NT2/D1 (cell line): ENCODE measurements around the gene JPT2.

Experiments used
- DNase-seq: peaks from one replicate; pipeline ENCODE4 v3.0.0-alpha.2; 2011; ENCODE audit warnings: low read depth, low spot score
- H3K27me3 ChIP-seq: 2 replicates; pipeline ENCODE4 v1.6.0; 2011; ENCODE audit warnings: mild to moderate bottlenecking; ENCODE audit not compliant: insufficient read length, insufficient read depth
- H3K36me3 ChIP-seq: 2 replicates; pipeline ENCODE4 v1.6.1; 2011; ENCODE audit warnings: mild to moderate bottlenecking, low read length, mixed read lengths; ENCODE audit not compliant: insufficient read depth, insufficient read length
- H3K4me1 ChIP-seq: 2 replicates; pipeline ENCODE4 v1.5.1; 2011; ENCODE audit not compliant: insufficient read depth, insufficient read length
- H3K4me3 ChIP-seq: 2 replicates; pipeline ENCODE4 v1.5.1; 2011; ENCODE audit warnings: low read depth; ENCODE audit not compliant: insufficient read length
- H3K9ac ChIP-seq: 2 replicates; pipeline ENCODE4 v1.6.0; 2011; ENCODE audit warnings: low read depth; ENCODE audit not compliant: insufficient read length
- H3K9me3 ChIP-seq: 2 replicates; pipeline ENCODE4 v1.5.1; 2011; ENCODE audit warnings: mild to moderate bottlenecking, low read length; ENCODE audit not compliant: insufficient read depth
- SUZ12 ChIP-seq: IDR thresholded peaks from 2 replicates; pipeline ENCODE4 v1.6.1; 2011; ENCODE audit not compliant: insufficient read length, insufficient read depth; ENCODE audit errors: extremely low read depth
- YY1 ChIP-seq: IDR thresholded peaks from 2 replicates; pipeline ENCODE4 v1.6.1; 2011; ENCODE audit not compliant: insufficient read length, insufficient read depth
- ZNF274 ChIP-seq: IDR thresholded peaks from 2 replicates; pipeline ENCODE4 v1.6.1; 2011; ENCODE audit warnings: mild to moderate bottlenecking, low read depth, low read length

JPT2 gene

DNA sequence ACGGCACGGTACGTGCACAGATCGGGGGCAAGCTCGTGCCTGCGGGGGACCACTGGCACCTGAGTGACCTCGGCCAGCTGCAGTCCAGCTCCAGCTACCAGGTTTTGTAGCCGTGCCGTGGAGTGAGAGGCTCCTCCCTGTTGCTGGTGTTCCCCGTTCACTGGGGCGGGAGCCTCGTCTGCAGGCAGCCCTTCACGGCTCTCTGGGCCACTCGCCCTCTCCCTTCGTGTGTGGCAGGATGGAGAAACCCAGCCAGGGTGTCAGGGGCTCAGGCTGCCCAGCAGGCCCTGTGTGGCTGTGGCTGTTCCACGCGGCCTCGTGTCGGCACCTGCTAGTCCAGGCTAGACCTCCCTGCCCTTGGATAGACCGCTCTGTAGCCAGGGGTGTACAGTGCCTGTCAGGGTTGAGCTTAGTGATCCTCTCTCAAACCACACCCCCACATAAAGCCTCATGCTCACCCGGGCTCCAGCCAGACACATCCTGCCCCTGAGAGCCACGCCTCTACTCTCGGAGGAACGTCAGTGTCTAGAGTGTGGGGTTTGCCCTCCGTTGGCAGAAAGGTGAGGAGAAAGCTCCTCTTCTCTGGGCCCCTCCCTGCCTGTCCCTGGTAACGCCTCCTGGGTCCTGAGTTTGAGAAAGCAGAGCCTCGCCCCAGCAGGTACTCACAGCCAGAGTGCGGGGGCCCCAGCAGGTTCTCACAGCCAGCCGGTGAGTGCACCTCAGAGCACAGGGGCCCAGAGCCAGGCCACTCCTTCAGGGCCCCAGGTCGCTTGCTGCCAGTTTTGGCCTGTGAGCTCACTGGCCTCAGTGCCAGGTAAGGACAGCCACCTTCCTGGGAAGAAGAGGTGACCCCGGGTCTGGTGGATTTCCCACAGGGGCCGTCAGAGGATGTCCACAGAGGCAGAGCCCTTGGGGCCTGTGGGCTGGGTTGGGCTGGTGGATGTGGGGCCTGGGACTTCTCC, 65.6 kb downstream of the JPT2 start:
- H3K36me3 ChIP-seq, result peaks cover 58% of the 10 kb centered on the region
- TF ChIP-seq ZNF274 (no peak), YY1 (no peak), SUZ12 (no peak)
- peaks cover 29% of the 10 kb centered on the region for H3K4me1 ChIP-seq
- H3K27me3 ChIP-seq, result no peaks in the 10 kb centered on the region
- peak overlapping the region; percentile 36 for H3K9ac ChIP-seq
- H3K9me3 ChIP-seq, result peaks cover 11% of the 10 kb centered on the region
- no peak overlapping the region for H3K4me3 ChIP-seq
- no peak for DNase-seq

- Histone ChIP-seq H3K4me3 (no peak overlapping the region), H3K36me3 (peaks cover 62% of the 10 kb centered on the region), H3K9me3 (peaks cover 4% of the 10 kb centered on the region; the same call in 1 of the 2 replicates), H3K4me1 (peaks cover 29% of the 10 kb centered on the region), H3K27me3 (no peaks in the 10 kb centered on the region), H3K9ac (peak overlapping the region; percentile 36)
- no peak for DNase-seq
- TF ChIP-seq YY1 (no peak), SUZ12 (no peak), ZNF274 (no peak)
These were observed 66.3 kb downstream of the JPT2 start for GRCh38 chr16:1744338-1744840.

DNA sequence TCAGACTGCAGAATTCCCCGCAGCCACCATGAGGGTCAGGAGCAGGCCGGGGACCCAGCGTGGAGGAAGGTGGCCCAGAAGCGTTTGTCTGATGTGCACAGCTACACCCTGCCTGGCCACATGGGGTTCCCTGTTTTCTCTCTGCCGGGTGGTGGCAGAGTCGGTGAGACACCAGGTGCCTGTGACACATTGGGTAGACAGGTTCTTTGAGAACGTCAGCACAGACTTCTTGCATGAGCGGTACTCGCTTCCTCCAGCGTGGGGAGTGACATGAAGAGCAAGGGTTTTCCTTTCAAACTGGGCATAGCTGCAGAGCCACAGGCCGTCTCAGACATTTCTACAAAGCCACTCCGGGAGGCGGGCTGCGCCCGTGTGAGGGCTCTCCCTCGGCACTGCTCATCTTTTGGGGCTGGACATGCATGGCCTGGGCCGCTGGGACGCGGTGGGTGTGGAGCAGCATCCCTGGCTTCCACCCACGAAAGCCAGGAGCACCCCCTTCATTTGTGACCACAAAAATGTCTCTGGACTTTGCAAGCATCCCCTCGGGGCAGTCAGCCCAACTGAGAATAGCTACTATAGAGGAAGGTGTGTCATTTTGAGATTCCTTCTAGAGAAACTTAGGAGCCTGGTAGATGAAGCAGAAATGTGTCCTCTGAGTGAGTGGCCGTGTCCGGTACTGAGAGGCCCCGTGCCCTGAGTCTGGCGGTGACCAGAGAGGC, 67.3 kb downstream of the JPT2 start:
- H3K4me1 ChIP-seq, result peaks cover 29% of the 10 kb centered on the region
- no peak for DNase-seq
- peaks cover 64% of the 10 kb centered on the region for H3K36me3 ChIP-seq
- TF ChIP-seq SUZ12, result no peak
- no peak for TF ChIP-seq YY1
- no peak for TF ChIP-seq ZNF274
- H3K4me3 ChIP-seq, result no peak overlapping the region
- H3K9ac ChIP-seq, result peak overlapping the region; percentile 74
- H3K9me3 ChIP-seq, result no peaks in the 10 kb centered on the region
- no peaks in the 10 kb centered on the region for H3K27me3 ChIP-seq

- Histone ChIP-seq H3K27me3 (no peaks in the 10 kb centered on the region), H3K4me1 (peaks cover 29% of the 10 kb centered on the region), H3K36me3 (peaks cover 57% of the 10 kb centered on the region), H3K9me3 (no peaks in the 10 kb centered on the region), H3K9ac (peak overlapping the region; percentile 74), H3K4me3 (no peak overlapping the region)
- DNase-seq, result peak; percentile 77
- TF ChIP-seq ZNF274, result no peak
- no peak for TF ChIP-seq YY1
- TF ChIP-seq SUZ12, result no peak
These were observed 68.0 kb downstream of the JPT2 start for GRCh38 chr16:1745900-1746692.

- no peaks in the 10 kb centered on the region for H3K9me3 ChIP-seq
- peaks cover 29% of the 10 kb centered on the region for H3K4me1 ChIP-seq
- no peaks in the 10 kb centered on the region for H3K27me3 ChIP-seq
- DNase-seq, result no peak
- TF ChIP-seq ZNF274 (no peak), SUZ12 (no peak), YY1 (no peak)
- H3K36me3 ChIP-seq, result peaks cover 58% of the 10 kb centered on the region
- H3K9ac ChIP-seq, result peak overlapping the region; percentile 74
- H3K4me3 ChIP-seq, result no peak overlapping the region
These were observed 68.7 kb downstream of the JPT2 start for GRCh38 chr16:1746693-1747195.

DNA sequence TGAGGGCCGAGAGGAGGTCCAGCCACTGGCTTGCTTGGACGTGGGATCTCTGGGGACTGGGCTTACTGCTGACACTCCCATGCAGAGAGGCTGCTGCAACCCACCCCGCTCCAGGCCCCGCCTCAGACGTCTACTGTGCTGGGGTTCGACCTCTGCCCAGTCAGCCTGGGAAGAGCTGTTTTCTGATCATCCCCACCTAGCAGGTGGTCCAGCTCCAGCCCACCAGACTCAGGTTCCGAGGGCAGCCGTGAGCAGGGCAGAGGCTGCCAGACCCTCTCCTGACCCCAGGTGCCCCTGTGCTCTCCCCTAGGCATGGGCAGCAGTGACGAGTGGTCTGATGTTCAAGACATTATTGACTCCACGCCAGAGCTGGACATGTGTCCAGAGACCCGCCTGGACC, 69.9 kb downstream of the JPT2 start:
- Histone ChIP-seq H3K9ac (no peak overlapping the region), H3K4me3 (no peak overlapping the region), H3K36me3 (peaks cover 64% of the 10 kb centered on the region), H3K9me3 (no peaks in the 10 kb centered on the region), H3K4me1 (peaks cover 29% of the 10 kb centered on the region), H3K27me3 (no peaks in the 10 kb centered on the region)
- no peak for DNase-seq
- TF ChIP-seq SUZ12, result no peak
- TF ChIP-seq YY1, result no peak
- TF ChIP-seq ZNF274, result no peak
